A549 (cell line): ENCODE results near the gene SLC17A9. TPM values are rescaled to one million over a fixed set of nuclear protein-coding genes. Genes with fewer than 3 reads are reported as not detected.

Experiments
- ATAC-seq, 2 experiments: fragments of 200-7000 bp in 1 of 2; fragments of >200 bp in 1 of 2; cut with Nextera tagmentation in 1 of 2; cut with Tn5 transposase in 1 of 2; 3 replicates each; pipeline versions ENCODE4 v1.8.0 to v1.9.1; 2018 to 2020; ENCODE audit warnings: mild to moderate bottlenecking in 1 of 2, moderate library complexity in 1 of 2
- CTCF ChIA-PET: fragments of 300-600 bp; sonication (Branson Sonifier 250); formaldehyde crosslinking; extraction: SDS; loops from one replicate; lab custom pipeline; 2021; ENCODE audit warnings: antibody characterized with exemption, inconsistent platforms; lab: Yijun Ruan, JAX
- POLR2A ChIA-PET: fragments of 350-600 bp; formaldehyde crosslinking; extraction: SDS; loops from one replicate; lab custom pipeline; 2021; ENCODE audit warnings: antibody characterized with exemption, inconsistent platforms; lab: Yijun Ruan, JAX
- DNase-seq, 2 experiments: peaks; one replicate each; pipeline versions ENCODE4 v3.0.0 to v3.0.0-alpha.2; 2011 to 2016; ENCODE audit warnings: low read depth in 1 of 2, low spot score in 1 of 2
- FAIRE-seq: peaks from 2 replicates; lab custom pipeline; 2011; peaks lifted over from hg19 to GRCh38; lab: Jason Lieb, UNC
- H3K27ac ChIP-seq, 2 experiments: fragments of >200 bp; sonication (Bioruptor Twin); formaldehyde crosslinking; 3 replicates each; pipeline ENCODE4 v1.5.1; 2016 to 2017
- H3K4me1 ChIP-seq: fragments of >200 bp; sonication (Bioruptor Twin); formaldehyde crosslinking; 3 replicates; pipeline ENCODE4 v1.6.1; 2016
- H3K4me2 ChIP-seq: fragments of >200 bp; sonication (Bioruptor Twin); formaldehyde crosslinking; 3 replicates; pipeline ENCODE4 v1.6.1; 2016
- H3K4me3 ChIP-seq: fragments of >200 bp; sonication (Bioruptor Twin); formaldehyde crosslinking; 3 replicates; pipeline ENCODE4 v1.5.1; 2016
- H3K9me3 ChIP-seq: fragments of >200 bp; sonication (Bioruptor Twin); formaldehyde crosslinking; 3 replicates; pipeline ENCODE4 v1.6.1; 2016
- ATOH8 ChIP-seq: fragments of 250-450 bp; sonication (Bioruptor Pico); IDR thresholded peaks from 2 replicates; pipeline ENCODE4 v1.5.0; 2020; ENCODE audit warnings: low read depth, mild to moderate bottlenecking, moderate library complexity
- CBX2 ChIP-seq: fragments of 200-600 bp; sonication (generic); IDR thresholded peaks from 2 replicates; pipeline ENCODE4 v1.6.1; 2016; ENCODE audit warnings: low read depth, mild to moderate bottlenecking, borderline replicate concordance
- CEBPB ChIP-seq, 2 experiments: fragments of >200 bp in 1 of 2; sonication (Bioruptor Twin) in 1 of 2; formaldehyde crosslinking in 1 of 2; IDR thresholded peaks; 2 replicates each; pipeline ENCODE4 v1.6.1; 2012 to 2016
- CHD4 ChIP-seq: fragments of 200-600 bp; sonication (generic); IDR thresholded peaks from 2 replicates; pipeline ENCODE4 v1.6.1; 2016; ENCODE audit warnings: antibody characterized with exemption, mild to moderate bottlenecking, borderline replicate concordance
- CTCF ChIP-seq: fragments of >200 bp; sonication (Bioruptor Twin); formaldehyde crosslinking; IDR thresholded peaks from 3 replicates; pipeline ENCODE4 v1.5.1; 2016
- EP300 ChIP-seq, 2 experiments: fragments of >200 bp; sonication (Bioruptor Twin); formaldehyde crosslinking; IDR thresholded peaks; 2 replicates in 1 of 2; 3 replicates in 1 of 2; pipeline ENCODE4 v1.6.1; 2016 to 2017
- HEYL ChIP-seq: fragments of 250-450 bp; sonication (Bioruptor Pico); IDR thresholded peaks from 2 replicates; pipeline ENCODE4 v1.8.0; 2021; ENCODE audit warnings: mild to moderate bottlenecking, moderate library complexity
- HOXA7 ChIP-seq: fragments of 250-450 bp; sonication (Bioruptor Pico); IDR thresholded peaks from 2 replicates; pipeline ENCODE4 v1.5.0; 2020; ENCODE audit warnings: mild to moderate bottlenecking, moderate library complexity
- JUN ChIP-seq, 2 experiments: fragments of >200 bp; sonication (Bioruptor Twin); formaldehyde crosslinking; IDR thresholded peaks; 2 replicates in 1 of 2; 3 replicates in 1 of 2; pipeline ENCODE4 v1.6.1; 2016 to 2017
- JUNB ChIP-seq: fragments of >200 bp; sonication (Bioruptor Twin); formaldehyde crosslinking; IDR thresholded peaks from 2 replicates; pipeline ENCODE4 v1.6.1; 2016
- KDM1A ChIP-seq: fragments of 200-600 bp; sonication (generic); IDR thresholded peaks from 2 replicates; pipeline ENCODE4 v1.6.1; 2016; ENCODE audit warnings: low read depth, mild to moderate bottlenecking
- MYC ChIP-seq: IDR thresholded peaks from 2 replicates; pipeline ENCODE4 v1.6.1; 2012; ENCODE audit warnings: mild to moderate bottlenecking, inconsistent platforms, low read length, improper control_type of control experiment, borderline replicate concordance
- NFE2L2 ChIP-seq: fragments of 150-350 bp; conservative IDR thresholded peaks from 2 replicates; pipeline ENCODE4 v1.6.1; 2014; ENCODE audit warnings: low read length
- NR3C1 ChIP-seq: fragments of >200 bp; sonication (Bioruptor Twin); formaldehyde crosslinking; IDR thresholded peaks from 3 replicates; pipeline ENCODE4 v1.6.1; 2017
- PBX3 ChIP-seq: IDR thresholded peaks from 2 replicates; pipeline ENCODE4 v1.6.1; 2012
- POLR2AphosphoS2 ChIP-seq: conservative IDR thresholded peaks from 2 replicates; pipeline ENCODE4 v1.6.1; 2012; ENCODE audit warnings: low read length, improper control_type of control experiment, inconsistent platforms
- RARB ChIP-seq: fragments of 250-450 bp; sonication (Bioruptor Pico); IDR thresholded peaks from 2 replicates; pipeline ENCODE4 v1.8.0; 2021; ENCODE audit warnings: mild to moderate bottlenecking, moderate library complexity
- RCOR1 ChIP-seq: fragments of 150-350 bp; IDR thresholded peaks from 2 replicates; pipeline ENCODE4 v1.6.1; 2014; ENCODE audit warnings: antibody characterized with exemption, low read length, low read depth
- RFX5 ChIP-seq: fragments of 450-650 bp; IDR thresholded peaks from 2 replicates; pipeline ENCODE4 v1.7.1; 2014; ENCODE audit warnings: antibody characterized with exemption, mild to moderate bottlenecking, moderate library complexity
- TFCP2L1 ChIP-seq: fragments of 250-450 bp; sonication (Bioruptor Pico); IDR thresholded peaks from 2 replicates; pipeline ENCODE4 v1.5.0; 2021; ENCODE audit warnings: mild to moderate bottlenecking
- TP53 ChIP-seq: fragments of 250-450 bp; sonication (Bioruptor Pico); IDR thresholded peaks from 2 replicates; pipeline ENCODE4 v1.5.0; 2021; ENCODE audit warnings: mild to moderate bottlenecking, moderate library complexity
- ZC3H11A ChIP-seq: fragments of 450-650 bp; IDR thresholded peaks from 2 replicates; pipeline ENCODE4 v1.6.1; 2014; ENCODE audit warnings: antibody characterized with exemption, mild to moderate bottlenecking
- ZFP36 ChIP-seq: fragments of 450-650 bp; IDR thresholded peaks from 2 replicates; pipeline ENCODE4 v1.6.1; 2014; ENCODE audit warnings: borderline replicate concordance; ENCODE audit not compliant: partially characterized antibody
- WGBS: methylation state at CpG from one replicate; pipeline ENCODE4 v1.1.6; 2017; ENCODE audit errors: missing lambda C conversion rate; 5-methylcytosine and 5-hydroxymethylcytosine counted together
- polyA plus RNA-seq, 4 experiments: library from polyadenylated mRNA; depleted of rRNA in 3 of 4; stranded (reverse); fragments of >200 nt; fragmentation: RNase III in 1 of 4; extraction: RNeasy Plus Mini Kit Qiagen cat#74134 plus additional on column Dnase treatment in 1 of 4; gene quantifications; 2 replicates in 3 of 4; 3 replicates in 1 of 4; pipeline ENCODE4 v1.2.3, GENCODE V29; 2011 to 2017
- TF ChIP-seq, protein P1 (sequence below): fragments of 200-600 bp; sonication (generic); IDR thresholded peaks from 2 replicates; pipeline ENCODE4 v1.6.1; 2016; ENCODE audit warnings: antibody characterized with exemption, mild to moderate bottlenecking, moderate library complexity
- TF ChIP-seq, protein P2 (sequence below): IDR thresholded peaks from 2 replicates; pipeline ENCODE4 v1.6.1; 2012
- TF ChIP-seq, protein P3 (sequence below): fragments of 250-450 bp; sonication (Bioruptor Pico); IDR thresholded peaks from 2 replicates; pipeline ENCODE4 v1.5.0; 2021; ENCODE audit warnings: mild to moderate bottlenecking, moderate library complexity, borderline replicate concordance

SLC17A9 gene
- polyA plus RNA-seq, 2 of the 4 experiments (the other 2 are of a cell fraction) = 0.05 TPM; not detected in 1

- DNase-seq = no peak
Observed at GRCh38 chr20:62902926-62903615, 49.4 kb upstream of the SLC17A9 start.

DNA sequence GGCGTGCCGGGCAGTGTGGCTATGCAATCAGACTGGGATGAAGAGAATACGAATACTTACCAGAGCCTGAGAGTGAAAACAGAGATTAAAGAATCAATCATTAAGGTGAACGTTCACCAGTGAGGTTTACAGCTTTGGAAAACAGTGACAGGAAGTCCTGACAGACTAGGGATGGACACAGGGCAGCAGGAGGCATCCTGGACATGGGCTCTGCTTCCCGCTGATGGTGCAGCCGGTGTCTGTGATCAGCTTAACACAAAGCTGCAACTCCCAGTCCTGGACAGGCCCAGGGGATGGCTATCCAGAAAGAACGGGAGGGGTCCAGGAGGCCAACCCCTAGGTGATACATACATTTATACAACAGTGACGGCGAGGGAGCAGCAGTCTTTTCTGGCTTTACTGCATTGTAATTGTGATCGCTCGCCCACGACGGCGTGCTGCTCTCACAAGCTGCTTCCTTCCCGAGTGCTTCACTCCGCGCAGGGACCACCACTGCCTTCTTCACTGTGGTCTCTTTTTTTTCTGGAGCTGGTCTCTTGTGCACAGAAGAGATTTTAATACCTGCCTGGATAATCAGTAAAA is 46.9 kb upstream of the SLC17A9 start:
- CTCF ChIA-PET = interaction anchor here (0.7 to 18.3 kb wide), 2 partner anchors 12 to 16 kb away, joined by 3 to 368 read pairs; partner anchors contain the start of gene DIDO1
- 89% methylated on average over 17 of the region's 17 CpGs for WGBS
- Histone ChIP-seq H3K27ac (no peak overlapping the region), H3K4me1 (peaks cover 1% of the 10 kb centered on the region; the same call in 2 of the 3 replicates), H3K9me3 (no peaks in the 10 kb centered on the region), H3K4me3 (no peak overlapping the region), H3K4me2 (no peak overlapping the region)
- DNase-seq (no peak), ATAC-seq (no peak), FAIRE-seq (no peak)
- POLR2A ChIA-PET = no interaction called here
- TF ChIP-seq CEBPB (IDR thresholded peaks at IDR 0.05) (no peak), CTCF (no peak), ATOH8 (CRISPR knock-in tag) (no peak), CHD4 (no peak), JUN (IDR thresholded peaks at IDR 0.05) (no peak), KDM1A (no peak), HOXA7 (CRISPR knock-in tag) (no peak), RARB (no peak), ZFP36 (no peak), MYC (no peak), CBX2 (no peak), POLR2AphosphoS2 (no peak), TP53 (no peak), ZC3H11A (no peak), EP300 (IDR thresholded peaks at IDR 0.05) (no peak), TFCP2L1 (CRISPR knock-in tag) (no peak)
- TF ChIP-seq, protein P1, sequence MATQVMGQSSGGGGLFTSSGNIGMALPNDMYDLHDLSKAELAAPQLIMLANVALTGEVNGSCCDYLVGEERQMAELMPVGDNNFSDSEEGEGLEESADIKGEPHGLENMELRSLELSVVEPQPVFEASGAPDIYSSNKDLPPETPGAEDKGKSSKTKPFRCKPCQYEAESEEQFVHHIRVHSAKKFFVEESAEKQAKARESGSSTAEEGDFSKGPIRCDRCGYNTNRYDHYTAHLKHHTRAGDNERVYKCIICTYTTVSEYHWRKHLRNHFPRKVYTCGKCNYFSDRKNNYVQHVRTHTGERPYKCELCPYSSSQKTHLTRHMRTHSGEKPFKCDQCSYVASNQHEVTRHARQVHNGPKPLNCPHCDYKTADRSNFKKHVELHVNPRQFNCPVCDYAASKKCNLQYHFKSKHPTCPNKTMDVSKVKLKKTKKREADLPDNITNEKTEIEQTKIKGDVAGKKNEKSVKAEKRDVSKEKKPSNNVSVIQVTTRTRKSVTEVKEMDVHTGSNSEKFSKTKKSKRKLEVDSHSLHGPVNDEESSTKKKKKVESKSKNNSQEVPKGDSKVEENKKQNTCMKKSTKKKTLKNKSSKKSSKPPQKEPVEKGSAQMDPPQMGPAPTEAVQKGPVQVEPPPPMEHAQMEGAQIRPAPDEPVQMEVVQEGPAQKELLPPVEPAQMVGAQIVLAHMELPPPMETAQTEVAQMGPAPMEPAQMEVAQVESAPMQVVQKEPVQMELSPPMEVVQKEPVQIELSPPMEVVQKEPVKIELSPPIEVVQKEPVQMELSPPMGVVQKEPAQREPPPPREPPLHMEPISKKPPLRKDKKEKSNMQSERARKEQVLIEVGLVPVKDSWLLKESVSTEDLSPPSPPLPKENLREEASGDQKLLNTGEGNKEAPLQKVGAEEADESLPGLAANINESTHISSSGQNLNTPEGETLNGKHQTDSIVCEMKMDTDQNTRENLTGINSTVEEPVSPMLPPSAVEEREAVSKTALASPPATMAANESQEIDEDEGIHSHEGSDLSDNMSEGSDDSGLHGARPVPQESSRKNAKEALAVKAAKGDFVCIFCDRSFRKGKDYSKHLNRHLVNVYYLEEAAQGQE = no peak
- TF ChIP-seq, protein P2, sequence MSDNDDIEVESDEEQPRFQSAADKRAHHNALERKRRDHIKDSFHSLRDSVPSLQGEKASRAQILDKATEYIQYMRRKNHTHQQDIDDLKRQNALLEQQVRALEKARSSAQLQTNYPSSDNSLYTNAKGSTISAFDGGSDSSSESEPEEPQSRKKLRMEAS = no peak

More at GRCh38 chr20:62902926-62903615, 49.4 kb upstream of the SLC17A9 start:
- CTCF ChIA-PET = interaction anchor here (0.8 to 18.3 kb wide), 9 partner anchors 9 to 106 kb away, joined by 3 to 368 read pairs (median 8); partner anchors contain the start of gene DIDO1
- no peak overlapping the region for H3K27ac ChIP-seq
- H3K4me1 ChIP-seq = peaks cover 5% of the 10 kb centered on the region; the same call in 2 of the 3 replicates
- ATAC-seq = no peak
- no peaks in the 10 kb centered on the region for H3K9me3 ChIP-seq
- no peak overlapping the region for H3K4me2 ChIP-seq
- FAIRE-seq = no peak
- WGBS = 77% methylated on average over 7 of the region's 7 CpGs
- H3K4me3 ChIP-seq = no peak overlapping the region
- POLR2A ChIA-PET = interaction anchor here (0.7 kb wide), 1 partner anchor 21 kb away, joined by 3 read pairs; no protein-coding TSS in a partner anchor
- TF ChIP-seq HEYL (CRISPR knock-in tag) (no peak), ZFP36 (no peak), NFE2L2 (no peak), CBX2 (no peak), RFX5 (no peak), NR3C1 (no peak), JUNB (no peak), TFCP2L1 (CRISPR knock-in tag) (no peak), PBX3 (no peak), RCOR1 (no peak)
- TF ChIP-seq, protein P3, sequence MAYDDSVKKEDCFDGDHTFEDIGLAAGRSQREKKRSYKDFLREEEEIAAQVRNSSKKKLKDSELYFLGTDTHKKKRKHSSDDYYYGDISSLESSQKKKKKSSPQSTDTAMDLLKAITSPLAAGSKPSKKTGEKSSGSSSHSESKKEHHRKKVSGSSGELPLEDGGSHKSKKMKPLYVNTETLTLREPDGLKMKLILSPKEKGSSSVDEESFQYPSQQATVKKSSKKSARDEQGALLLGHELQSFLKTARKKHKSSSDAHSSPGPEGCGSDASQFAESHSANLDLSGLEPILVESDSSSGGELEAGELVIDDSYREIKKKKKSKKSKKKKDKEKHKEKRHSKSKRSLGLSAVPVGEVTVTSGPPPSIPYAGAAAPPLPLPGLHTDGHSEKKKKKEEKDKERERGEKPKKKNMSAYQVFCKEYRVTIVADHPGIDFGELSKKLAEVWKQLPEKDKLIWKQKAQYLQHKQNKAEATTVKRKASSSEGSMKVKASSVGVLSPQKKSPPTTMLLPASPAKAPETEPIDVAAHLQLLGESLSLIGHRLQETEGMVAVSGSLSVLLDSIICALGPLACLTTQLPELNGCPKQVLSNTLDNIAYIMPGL (CRISPR knock-in tag) = no peak
